GM12872 (cell line): ENCODE measurements around the gene SEC16A.

Experiments
- TF ChIP-seq, protein P1 (sequence below): IDR thresholded peaks from 3 replicates; pipeline ENCODE4 v1.5.1; 2011; ENCODE audit warnings: low read depth, mild to moderate bottlenecking, low read length, moderate library complexity; ENCODE audit not compliant: insufficient read depth

Gene SEC16A

DNA sequence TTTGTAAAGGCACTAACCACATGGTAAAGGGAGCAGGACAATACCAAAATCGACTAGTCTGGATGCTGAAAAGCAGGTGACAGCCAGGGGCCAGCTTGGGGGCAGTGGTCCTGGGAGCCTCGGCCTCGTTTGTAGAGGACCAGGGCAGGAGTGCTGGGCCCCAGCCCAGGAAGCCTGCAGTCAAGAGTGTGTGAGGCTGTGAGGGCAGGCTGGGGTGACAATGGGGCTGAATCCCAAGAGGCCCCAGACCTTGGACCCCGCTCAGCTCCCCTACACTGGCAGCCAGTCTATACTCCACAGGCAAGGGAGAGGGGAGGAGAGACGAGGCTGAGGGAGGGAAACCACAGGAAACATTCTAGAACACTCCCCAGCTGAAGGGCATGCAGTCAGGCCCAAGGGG, 40.6 kb downstream of the SEC16A start:
- TF ChIP-seq, protein P1, sequence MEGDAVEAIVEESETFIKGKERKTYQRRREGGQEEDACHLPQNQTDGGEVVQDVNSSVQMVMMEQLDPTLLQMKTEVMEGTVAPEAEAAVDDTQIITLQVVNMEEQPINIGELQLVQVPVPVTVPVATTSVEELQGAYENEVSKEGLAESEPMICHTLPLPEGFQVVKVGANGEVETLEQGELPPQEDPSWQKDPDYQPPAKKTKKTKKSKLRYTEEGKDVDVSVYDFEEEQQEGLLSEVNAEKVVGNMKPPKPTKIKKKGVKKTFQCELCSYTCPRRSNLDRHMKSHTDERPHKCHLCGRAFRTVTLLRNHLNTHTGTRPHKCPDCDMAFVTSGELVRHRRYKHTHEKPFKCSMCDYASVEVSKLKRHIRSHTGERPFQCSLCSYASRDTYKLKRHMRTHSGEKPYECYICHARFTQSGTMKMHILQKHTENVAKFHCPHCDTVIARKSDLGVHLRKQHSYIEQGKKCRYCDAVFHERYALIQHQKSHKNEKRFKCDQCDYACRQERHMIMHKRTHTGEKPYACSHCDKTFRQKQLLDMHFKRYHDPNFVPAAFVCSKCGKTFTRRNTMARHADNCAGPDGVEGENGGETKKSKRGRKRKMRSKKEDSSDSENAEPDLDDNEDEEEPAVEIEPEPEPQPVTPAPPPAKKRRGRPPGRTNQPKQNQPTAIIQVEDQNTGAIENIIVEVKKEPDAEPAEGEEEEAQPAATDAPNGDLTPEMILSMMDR: no peak

DNA sequence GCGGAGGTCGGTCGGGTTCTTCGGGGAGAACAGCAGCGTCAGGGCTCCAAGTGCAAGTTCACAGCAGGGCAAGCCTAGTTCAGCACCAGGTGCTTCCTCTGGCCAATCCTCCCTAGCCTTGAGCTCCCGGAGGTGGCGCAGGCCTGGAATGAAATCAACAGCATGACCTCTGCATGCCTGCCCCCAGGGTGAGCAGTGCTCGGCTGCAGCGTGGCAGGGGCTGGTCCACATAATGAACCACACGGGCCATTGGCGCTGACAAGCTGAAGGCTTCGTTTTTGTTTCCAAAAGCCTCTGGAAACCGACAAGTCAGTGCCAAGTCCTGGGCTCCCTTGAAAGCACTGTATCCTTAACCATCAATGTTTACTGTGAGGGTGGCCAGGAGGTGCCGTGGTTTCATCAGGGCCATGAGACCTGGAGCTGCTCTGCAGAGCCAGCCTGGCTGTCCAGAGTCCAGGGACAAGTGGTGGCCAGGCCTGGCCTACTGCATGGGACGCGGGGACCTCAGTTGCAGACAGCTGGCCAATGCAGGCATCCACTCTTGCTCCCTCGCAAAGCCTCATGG, 41.1 kb downstream of the SEC16A start:
- TF ChIP-seq, protein P1: no peak

DNA sequence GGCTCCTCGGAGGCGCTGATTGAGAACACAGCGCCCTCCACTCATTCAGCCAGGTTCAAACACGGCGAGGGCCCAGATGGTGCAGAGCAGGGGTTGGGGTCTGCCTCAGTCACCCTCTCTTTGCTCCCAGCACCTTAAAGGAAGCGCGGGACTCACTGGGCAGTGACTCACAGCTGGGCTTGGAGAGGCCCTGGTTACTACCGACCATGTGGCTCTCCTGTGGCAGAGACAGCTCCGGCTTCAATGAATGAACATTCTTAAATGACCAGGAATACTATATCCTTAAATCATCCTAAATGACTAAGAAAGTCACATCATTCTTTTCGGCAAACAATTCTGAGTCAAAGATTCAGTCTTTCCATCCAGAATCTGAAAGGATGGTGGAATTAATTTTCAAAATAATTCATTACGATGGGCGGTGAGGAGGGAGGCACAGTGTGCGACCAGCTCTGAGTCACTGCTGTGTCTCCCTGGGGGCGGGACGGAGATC, 41.6 kb downstream of the SEC16A start:
- TF ChIP-seq, protein P1: no peak

DNA sequence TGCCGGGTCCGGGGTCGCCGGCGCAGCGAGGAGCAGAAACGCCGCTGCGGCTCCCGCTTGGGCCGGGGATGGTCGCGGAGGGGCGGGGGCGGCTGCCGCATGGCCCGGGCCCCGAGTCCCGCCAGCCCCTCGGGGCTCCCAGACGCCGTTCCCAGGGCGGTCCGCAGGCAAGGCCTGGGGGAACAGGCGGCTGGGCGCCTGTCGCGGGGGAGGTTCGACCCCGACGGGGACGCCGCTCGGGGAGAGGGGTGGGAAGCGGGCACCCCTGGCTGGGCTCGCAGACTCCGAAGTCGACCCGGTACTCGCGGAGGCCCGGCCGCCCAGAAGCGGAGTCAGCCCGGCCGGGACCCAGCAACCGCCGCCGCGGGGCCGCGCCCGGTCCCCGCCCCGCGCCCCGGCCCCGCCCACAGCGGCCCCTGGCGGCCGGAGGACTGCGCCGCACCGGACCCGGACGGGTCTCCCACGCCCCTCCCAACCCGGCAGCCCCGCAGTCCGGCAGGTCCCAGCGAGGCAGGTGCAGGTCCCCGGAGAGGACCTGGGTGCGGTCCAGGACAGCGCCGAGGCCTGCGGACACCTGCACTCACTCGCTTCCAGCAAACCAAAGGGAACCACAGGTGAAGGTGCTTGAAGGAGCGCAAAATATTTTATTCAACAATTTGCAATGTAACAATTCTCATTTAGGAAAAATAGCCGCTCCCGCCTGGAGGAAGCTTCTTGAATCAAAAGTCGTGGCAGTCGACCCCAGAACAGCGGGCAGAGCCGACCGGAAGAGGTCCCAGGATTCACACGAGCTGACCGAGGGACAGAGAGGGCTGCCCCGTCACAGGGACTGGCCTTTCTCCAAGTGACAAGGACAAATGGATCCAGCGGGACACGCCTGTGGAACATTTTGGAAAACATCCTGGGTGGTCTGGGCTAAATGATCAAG, 43.1 kb downstream of the SEC16A start, which contains the start of gene INPP5E:
Gene INPP5E (minus strand): TSS at position 365 of the 928 bp plus-strand sequence. CDS start 426 bp downstream, outside the sequence.
- TF ChIP-seq, protein P1: peak; percentile 62; the same call in 2 of the 3 replicates

DNA sequence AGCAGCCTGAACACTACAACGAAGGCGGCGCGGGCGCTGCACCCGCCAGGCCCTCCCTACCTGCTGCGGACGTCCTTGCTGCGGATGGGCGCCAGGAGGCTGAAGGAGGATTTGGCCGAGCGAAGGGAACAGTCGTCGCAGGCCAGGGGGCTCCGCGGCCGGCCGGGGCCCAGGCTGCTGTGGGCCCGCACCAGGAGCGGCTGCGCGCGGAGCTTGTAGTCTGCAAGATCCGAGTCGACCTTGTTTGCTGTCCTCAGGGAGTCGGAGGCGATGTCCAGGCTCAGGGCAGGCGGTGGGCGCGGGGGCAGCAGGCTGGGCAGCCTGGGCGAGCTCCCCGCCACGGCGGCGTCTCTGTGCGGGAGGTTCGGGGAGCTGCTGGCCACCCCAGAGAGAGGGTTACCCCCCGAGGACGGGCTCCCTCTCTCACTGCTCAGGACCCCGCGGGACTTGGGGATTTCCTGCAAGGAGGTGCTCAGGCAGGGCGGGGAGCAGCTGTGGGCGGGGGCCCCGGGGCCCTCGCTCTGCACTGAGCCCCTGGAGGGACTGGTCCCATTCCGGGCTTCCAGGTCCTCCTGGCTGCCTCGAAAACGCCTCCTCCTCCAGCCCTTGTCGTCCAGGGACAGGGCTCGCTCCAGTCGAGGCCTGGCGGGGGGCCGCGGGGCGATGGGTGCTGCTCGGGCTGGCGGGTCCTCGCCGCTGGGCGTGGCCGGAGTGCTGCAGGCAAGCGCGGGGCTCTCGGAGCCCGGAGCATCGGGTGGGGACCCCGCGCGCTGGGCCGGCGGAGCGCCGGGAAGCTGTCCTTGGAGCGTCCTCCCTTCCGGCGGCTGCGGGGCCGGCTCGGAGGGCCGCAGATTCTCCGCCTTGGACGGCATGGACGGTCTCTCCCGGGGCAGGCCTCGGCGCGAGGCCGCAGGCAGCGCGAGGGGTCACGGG, 44.0 kb downstream of the SEC16A start:
- TF ChIP-seq, protein P1: no peak

DNA sequence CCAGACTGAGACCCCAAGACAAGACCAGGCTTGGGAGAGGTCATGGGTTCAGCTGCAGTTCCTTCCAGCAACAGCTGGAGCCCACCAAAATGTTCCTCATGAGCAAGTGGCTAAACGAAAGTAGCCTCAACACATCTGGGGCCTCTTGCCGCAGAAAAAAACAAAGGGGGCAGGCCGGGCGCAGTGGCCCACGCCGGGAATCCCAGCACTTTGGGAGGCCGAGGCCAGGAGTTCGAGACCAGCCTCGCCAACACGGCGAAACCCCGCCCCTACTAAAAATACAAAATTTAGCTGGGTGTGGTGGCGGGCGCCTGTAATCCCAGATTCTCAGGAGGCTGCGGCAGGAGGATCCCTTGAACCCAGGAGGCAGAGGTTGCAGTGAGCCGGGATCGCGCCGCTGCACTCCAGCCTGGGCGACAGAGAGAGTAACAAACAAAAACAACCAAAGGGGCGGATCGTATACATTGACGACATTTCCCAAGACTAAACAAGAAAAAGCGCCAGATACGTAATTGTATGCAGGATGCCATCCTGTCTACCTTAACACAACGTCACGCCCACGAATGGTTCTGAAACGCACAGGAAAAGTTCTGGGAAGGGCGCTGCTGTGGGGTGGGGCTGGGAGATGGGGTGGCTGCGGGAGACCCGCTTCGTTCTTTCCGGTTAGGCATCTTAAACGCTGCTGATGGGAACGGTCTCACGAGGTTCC, 44.8 kb downstream of the SEC16A start:
- TF ChIP-seq, protein P1: no peak
